GM12875 (cell line): ENCODE measurements around the gene RFX8.
"Not testable (repeated sequence)": the region's sequence is repeated elsewhere in the genome, so short reads cannot be mapped to it uniquely, and the experiment has no call there.

Experiments
- H3K4me3 ChIP-seq: one replicate; pipeline ENCODE4 v1.5.1; 2011; ENCODE audit warnings: low read depth, low read length, control low read depth
- TF ChIP-seq, protein P1 (sequence below): IDR thresholded peaks from 2 replicates; pipeline ENCODE4 v1.5.1; 2011; ENCODE audit warnings: low read depth, mild to moderate bottlenecking, control low read depth, inconsistent platforms, low read length, moderate library complexity, borderline replicate concordance; ENCODE audit not compliant: insufficient read depth

The RFX8 gene

DNA sequence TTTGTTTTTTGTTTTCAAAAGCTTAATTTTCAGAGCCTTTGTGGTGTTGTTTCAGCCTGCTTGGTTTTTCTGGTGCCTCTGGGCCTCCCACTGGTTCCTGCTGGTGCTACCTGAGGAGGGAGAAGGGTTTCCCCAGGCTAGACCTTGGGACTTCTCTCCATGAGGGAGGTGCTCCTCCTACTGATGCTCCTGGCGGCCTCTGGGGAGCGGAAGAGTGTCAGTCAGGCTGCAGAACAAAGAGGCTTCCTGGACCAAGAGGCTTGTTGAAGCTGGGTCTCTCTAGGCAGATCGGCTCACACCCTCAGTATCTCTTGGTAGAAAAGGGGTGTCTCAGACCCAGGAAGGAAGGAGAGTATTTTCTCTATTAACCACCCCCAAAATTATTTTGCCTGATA is 32.2 kb downstream of the RFX8 start:
- H3K4me3 ChIP-seq = no peak overlapping the region

DNA sequence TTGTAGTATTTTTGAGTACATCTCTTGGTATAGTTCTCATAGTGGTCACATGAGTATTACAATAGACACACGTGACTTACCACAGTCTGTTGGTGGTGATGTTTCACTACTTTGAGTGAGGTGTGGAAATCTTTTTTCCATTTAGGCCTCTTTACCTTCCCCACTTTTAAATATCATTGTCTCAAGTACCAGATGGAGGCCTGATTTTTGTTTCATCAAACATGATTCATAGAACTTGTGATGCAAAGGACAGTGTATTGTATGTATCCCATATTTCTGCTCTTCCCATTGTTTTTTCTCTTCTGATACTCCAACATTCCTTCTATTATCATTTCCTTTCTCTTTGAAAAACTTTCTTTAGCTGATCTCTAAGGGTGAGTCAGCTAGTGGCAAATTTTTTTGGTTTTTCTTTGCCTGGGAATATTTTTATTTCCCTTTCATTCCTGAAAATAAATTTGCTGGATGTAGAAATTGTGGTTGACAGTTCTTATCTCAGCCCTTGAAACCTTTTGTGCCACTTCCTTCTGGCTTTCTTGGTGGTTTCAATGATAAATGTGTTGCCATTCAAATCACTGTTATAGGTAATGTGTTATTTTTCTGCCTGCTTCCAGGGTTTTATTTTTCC is 32.8 kb downstream of the RFX8 start:
- no peak overlapping the region for H3K4me3 ChIP-seq
- TF ChIP-seq, protein P1, sequence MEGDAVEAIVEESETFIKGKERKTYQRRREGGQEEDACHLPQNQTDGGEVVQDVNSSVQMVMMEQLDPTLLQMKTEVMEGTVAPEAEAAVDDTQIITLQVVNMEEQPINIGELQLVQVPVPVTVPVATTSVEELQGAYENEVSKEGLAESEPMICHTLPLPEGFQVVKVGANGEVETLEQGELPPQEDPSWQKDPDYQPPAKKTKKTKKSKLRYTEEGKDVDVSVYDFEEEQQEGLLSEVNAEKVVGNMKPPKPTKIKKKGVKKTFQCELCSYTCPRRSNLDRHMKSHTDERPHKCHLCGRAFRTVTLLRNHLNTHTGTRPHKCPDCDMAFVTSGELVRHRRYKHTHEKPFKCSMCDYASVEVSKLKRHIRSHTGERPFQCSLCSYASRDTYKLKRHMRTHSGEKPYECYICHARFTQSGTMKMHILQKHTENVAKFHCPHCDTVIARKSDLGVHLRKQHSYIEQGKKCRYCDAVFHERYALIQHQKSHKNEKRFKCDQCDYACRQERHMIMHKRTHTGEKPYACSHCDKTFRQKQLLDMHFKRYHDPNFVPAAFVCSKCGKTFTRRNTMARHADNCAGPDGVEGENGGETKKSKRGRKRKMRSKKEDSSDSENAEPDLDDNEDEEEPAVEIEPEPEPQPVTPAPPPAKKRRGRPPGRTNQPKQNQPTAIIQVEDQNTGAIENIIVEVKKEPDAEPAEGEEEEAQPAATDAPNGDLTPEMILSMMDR = no peak

More for the DNA sequence above, 32.2 kb downstream of the RFX8 start:
- TF ChIP-seq, protein P1 = no peak

DNA sequence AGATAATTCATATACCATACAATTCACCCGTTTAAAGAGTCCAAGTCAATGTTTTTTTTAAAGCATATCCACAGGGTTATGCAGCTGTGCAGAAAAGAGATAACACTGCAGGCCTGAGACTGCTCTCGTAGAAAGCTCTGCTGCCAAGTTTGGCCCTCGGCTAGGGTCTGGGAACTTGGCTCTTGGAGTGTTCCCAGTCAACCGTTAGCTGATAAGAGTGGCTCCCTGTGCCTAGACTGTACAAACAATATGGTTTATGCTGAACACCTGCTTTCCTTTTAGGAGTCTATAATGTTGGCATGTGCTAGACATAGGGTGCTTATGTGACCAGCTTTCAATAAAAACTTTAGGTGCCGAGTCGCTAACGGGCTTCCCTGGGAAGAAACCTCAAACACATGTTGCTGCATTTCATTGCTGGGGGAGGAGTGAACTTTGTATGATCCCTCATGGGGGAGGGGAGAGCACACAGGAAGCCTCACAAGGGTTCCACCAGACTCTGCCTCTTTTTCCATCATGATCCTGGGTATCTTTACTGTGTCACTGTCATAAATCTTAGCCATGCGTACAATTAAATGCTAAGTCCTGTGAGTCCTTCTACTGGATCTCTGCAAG is 34.7 kb downstream of the RFX8 start:
- TF ChIP-seq, protein P1 = no peak
- H3K4me3 ChIP-seq = no peak overlapping the region

DNA sequence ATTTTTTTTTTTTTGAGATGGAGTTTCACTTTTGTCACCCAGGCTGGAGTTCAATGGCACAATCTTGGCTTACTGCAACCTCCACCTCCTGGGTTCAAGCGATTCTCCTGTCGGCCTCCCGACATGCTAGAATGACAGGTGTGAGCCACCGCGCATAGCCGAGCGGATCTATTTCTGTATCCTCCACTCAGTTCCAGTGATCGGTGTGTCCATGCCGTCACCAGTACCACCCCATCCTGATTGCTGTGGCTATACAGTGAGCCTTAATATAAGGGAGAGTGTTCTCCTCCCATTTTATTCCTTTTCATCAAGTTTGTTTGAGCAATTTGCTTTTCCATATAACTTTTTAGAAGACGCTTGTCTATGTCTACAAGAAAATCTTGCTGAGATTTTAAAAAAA is 35.2 kb downstream of the RFX8 start:
- H3K4me3 ChIP-seq = no peak overlapping the region
- TF ChIP-seq, protein P1 = no peak

DNA sequence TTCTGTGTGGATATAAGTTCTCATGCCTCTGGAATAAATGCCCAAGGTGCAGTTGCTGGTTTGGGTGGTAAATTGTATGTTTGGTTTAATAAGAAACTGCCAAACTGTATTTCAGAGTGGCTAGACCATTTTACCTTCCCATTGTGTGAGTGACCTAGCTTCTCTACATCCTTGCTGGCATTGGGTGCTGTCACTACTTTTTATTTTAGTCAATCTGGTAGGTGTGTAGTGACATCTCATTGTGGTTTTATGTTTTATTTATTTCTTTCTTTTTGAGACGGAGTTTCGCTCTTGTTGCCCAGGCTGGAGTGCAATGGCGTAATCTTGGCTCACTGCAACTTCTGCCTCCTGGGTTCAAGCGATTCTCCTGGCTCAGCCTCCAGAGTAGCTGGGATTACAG is 36.4 kb downstream of the RFX8 start:
- H3K4me3 ChIP-seq = not testable (repeated sequence)

DNA sequence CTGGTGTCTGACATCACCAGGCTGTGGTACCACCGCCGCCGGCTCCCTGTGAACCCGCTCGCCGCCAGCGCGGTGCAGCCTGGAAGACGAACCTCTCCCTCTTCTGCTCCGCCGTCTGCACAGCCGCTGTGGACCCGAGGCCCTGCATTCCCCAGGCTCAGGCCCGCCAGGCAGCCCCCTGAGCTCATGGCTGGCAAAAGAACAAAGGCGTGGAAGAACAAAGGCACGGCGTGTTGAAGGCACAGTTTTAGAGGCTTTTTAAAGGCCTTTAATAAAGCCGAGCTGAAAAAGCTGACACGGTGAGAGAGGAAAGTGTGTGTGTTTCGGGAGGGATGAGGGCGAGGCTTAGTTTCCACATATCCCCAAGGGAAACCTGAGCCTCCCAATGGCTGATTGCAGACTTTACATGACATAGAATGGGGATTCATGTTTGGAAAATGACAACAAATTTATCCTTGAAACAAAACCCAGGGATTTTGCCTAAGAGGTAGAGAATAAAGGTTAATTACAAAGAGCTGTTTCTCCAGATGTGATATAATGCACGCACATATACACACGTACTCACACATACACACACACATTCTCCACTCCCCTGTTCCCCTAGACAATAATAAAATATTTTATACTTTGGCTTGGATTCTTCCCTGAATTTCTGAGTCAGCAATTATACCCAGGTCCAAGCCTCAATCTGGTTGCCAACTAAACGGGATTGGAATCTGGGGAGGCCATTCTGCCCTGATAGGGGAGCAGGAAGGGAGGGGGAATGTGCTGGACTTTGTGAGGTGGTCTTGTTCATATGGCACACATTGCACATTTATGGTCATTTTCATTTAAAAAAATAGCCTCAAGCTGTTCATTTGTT is 39.7 kb downstream of the RFX8 start:
- TF ChIP-seq, protein P1 = no peak
- no peak overlapping the region for H3K4me3 ChIP-seq

DNA sequence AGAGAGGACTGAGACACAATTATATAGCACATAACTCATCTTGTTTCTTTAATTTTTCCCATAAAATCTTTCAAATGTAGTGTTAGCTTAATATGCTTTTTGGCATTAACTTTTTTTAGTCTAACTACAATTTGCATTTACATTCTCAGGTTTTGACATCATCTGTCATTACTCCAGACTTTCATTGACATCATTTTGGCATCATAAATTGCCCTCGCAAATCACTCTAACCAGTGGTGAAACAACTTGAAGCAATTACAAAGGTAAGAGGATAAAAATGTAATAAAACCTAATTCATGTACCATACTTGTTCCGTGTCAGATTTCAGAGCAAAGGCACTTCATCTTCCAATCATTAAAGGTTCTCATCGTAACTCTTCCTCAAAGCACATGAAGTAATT is 41.4 kb downstream of the RFX8 start:
- TF ChIP-seq, protein P1 = no peak
- H3K4me3 ChIP-seq = no peak overlapping the region
